Measurements from ENCODE around the gene GRIN2A.

GRIN2A gene

GRCh38 chr16:10182222-10183053, at the start of gene GRIN2A:
Gene GRIN2A, minus strand, starts transcription at chr16:10182428. Its CDS starts 2,017 bp downstream, at chr16:10180411.
- DNase-seq (ENCODE audit: low read depth in 1 of 2, low spot score in 1 of 2) = no peak

DNA sequence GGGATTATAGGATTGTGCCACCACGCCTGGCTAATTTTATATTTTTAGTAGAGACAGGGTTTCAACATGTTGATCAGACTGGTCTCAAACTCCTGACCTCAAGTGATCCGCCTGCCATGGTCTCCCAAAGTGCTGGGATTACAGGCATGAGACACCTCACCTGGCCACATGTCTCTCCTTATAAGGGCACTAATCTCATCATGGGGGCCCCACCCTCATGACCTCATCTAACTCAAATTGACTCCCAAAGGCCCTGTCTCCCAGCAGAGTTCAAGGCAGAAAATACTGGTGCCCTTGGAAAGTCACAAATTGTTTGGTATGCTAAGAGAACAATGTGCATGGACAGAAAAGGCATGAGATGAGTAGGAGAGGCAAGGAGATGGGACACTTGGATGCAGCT, 49.3 kb upstream of the GRIN2A start:
- no peak for DNase-seq (ENCODE audit: low read depth in 1 of 2, low spot score in 1 of 2)

DNA sequence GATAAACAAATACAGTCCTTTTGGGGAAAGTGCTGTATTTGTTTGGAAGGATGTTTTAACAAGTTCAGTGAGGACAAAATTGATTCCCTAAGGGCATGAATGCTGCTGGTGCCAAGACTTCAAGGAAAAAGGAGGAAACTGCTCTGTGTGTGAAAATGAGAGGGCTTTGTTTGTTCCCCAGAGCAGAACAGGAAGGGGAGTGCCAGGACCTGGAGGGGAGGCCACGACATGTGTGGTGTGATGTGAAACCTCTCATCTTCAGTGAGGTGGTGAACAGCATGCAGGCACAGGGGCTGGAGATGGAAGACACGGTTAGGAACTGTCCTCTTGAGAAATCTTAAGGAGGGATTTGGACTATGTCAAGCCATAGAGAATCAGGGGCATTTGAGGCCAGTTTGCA, 46.6 kb upstream of the GRIN2A start:
- DNase-seq (ENCODE audit: low read depth in 1 of 2, low spot score in 1 of 2) = no peak

DNA sequence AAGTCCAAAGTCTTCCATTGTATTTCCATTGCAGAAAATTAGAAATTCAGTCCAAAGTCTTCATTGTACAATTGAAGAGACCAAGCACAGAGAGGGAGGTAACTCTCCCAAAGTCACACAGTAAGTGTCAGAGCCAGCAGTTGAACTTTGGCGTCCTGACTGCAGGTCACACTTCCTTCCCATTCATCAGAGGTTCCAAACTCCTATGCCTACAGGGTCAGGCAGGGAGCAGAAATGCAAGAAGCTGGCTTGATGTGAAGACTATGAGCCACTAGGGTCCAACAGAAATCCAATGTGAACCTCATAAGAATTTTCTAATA, 44.7 kb upstream of the GRIN2A start:
- no peak for DNase-seq (ENCODE audit: low read depth in 1 of 2, low spot score in 1 of 2)

GRCh38 chr16:10226141-10226986, 44.1 kb upstream of the GRIN2A start:
- DNase-seq (ENCODE audit: low read depth in 1 of 2, low spot score in 1 of 2) = no peak

- DNase-seq (ENCODE audit: low read depth in 1 of 2, low spot score in 1 of 2) = no peak
These were observed 43.4 kb upstream of the GRIN2A start for GRCh38 chr16:10225653-10226052.

DNA sequence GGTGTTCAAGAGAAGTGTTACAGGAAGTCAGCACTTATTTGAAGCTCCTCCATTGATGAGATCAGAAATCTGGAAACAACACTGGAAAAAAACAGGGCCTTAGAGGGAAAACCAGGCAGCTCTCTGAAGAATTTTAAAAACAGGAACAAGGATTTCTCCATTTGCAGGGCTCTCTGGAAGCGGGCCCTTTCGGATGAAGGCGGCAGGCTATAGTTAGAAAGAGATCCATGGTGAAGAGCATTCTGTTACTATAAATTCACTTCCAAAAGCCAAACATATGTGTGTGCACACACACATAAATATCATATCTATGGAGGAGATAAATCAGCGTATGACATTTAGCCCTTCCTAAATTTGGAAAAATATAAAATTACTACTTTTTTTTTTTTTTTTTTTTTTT, 42.6 kb upstream of the GRIN2A start:
- no peak for DNase-seq (ENCODE audit: low read depth in 1 of 2, low spot score in 1 of 2)

GRCh38 chr16:10220942-10221341, 38.7 kb upstream of the GRIN2A start:
- no peak for DNase-seq (ENCODE audit: low read depth in 1 of 2, low spot score in 1 of 2)

- DNase-seq (ENCODE audit: low read depth in 1 of 2, low spot score in 1 of 2) = no peak
These were observed 37.5 kb upstream of the GRIN2A start for GRCh38 chr16:10219742-10220141.

GRCh38 chr16:10218490-10219206, 36.4 kb upstream of the GRIN2A start:
- no peak for DNase-seq (ENCODE audit: low read depth in 1 of 2, low spot score in 1 of 2)

- no peak for DNase-seq (ENCODE audit: low read depth in 1 of 2, low spot score in 1 of 2)
These were observed 31.5 kb upstream of the GRIN2A start for GRCh38 chr16:10213748-10214147.

DNA sequence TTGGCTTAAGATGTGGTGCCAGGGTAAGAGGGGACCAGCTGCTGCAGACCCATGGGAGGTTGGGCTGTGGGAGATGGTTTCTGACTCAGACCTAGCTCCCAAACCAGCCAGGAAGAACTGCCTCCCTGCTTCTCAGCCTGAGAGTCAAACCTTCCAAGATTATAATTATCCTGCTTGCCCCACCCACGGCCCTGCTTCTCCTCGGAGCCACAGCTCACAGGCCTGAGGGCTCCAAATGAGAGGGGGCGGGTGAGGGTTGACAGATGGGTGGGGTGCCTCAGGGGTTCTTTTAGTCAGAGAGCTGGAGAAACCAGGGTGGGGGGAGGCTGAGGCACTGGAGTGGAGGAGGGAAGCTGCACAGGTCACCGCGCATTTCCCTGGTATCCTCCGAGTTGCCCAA, 28.7 kb upstream of the GRIN2A start:
- no peak for DNase-seq (ENCODE audit: low read depth in 1 of 2, low spot score in 1 of 2)

DNA sequence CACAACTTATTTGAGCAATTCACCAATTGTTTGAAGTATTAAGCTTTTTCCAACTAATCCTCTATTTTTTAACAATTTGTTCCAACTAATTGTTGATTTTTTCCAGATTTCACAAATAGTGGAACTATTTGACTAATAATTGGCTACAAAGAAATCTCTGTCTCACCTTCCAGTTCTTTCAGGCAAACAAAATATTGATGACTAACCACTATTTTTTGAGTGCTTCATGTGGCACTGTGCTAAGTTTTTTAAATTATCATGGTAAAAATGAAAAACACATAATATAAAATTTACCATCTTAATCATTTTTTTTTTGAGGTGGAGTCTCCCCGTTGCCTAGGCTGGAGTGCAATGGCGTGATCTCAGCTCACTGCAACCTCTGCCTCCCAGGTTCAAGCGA, 24.6 kb upstream of the GRIN2A start:
- no peak for DNase-seq (ENCODE audit: low read depth in 1 of 2, low spot score in 1 of 2)

GRCh38 chr16:10206215-10206614, 24.0 kb upstream of the GRIN2A start:
- no peak for DNase-seq (ENCODE audit: low read depth in 1 of 2, low spot score in 1 of 2)

GRCh38 chr16:10205688-10206087, 23.5 kb upstream of the GRIN2A start:
- no peak for DNase-seq (ENCODE audit: low read depth in 1 of 2, low spot score in 1 of 2)

DNA sequence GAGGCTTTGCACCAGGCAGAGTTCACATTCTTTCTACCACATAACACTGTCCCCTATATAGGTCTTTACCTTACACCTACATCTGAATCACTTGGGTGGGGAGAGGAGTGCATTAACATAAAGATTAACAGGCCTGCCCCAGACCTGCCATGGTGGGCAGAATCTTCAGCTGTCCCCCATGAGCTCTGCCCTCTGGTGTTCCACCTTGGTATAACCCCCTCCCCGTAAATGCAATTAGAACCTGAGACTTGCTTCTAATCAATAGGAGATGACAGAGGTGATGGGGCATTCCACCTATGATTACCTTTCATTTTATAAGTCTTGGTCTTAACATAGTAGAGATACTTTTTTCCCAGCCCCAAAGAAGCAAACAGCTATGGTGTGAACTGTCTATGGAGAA, 20.4 kb upstream of the GRIN2A start:
- no peak for DNase-seq (ENCODE audit: low read depth in 1 of 2, low spot score in 1 of 2)

GRCh38 chr16:10200637-10201586, 18.7 kb upstream of the GRIN2A start:
- DNase-seq (ENCODE audit: low read depth in 1 of 2, low spot score in 1 of 2) = no peak

GRCh38 chr16:10196999-10197398, 14.8 kb upstream of the GRIN2A start:
- no peak for DNase-seq (ENCODE audit: low read depth in 1 of 2, low spot score in 1 of 2)

DNA sequence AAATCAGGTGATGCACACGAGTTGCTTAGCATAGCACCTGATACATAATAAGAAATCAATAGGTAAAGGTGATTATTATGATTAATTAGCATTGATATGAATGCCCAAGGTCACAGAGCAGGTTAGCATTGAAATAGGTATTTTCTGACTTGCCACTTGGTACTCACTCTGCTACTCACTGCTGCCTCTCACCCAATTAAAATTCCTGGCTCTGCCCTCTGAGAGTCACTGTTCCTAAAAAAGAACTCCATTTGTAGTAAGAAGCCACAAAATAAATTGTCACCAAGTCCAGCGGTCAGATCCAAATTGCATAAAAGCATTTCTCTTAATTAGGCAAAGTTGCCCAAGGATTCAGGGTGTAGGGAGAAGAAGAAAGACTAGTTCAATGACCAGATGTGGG, 8.9 kb upstream of the GRIN2A start:
- no peak for DNase-seq (ENCODE audit: low read depth in 1 of 2, low spot score in 1 of 2)

- no peak for DNase-seq (ENCODE audit: low read depth in 1 of 2, low spot score in 1 of 2)
These were observed 7.7 kb upstream of the GRIN2A start for GRCh38 chr16:10189861-10190390.
